ENCODE measurements around the gene LANCL3. TPM values are rescaled to one million over a fixed set of nuclear protein-coding genes. Genes with fewer than 3 reads are reported as not detected.

LANCL3 gene
- total RNA-seq, 4 donors from 2014 or later, result 2.3 to 3.7 (median 2.7) TPM

GRCh38 chrX:37613933-37614332 is 42.5 kb downstream of the LANCL3 start:
- 14% methylated on average over 1 of the region's 1 CpG; no CpG with 5 or more reads in 1 of the 2 donors for WGBS, 2 donors (ENCODE audit: low coverage in 1 of 2)
- H3K27me3 ChIP-seq, result no peaks in the 10 kb centered on the region
- no peaks in the 10 kb centered on the region for H3K36me3 ChIP-seq
- no peak overlapping the region for H3K4me3 ChIP-seq
- H3K4me1 ChIP-seq, result no peaks in the 10 kb centered on the region
- TF ChIP-seq EP300 (IDR thresholded peaks at IDR 0.05) (no peak), POLR2AphosphoS5 (IDR thresholded peaks at IDR 0.05) (no peak), POLR2A (IDR thresholded peaks at IDR 0.05) (no peak), CTCF (IDR thresholded peaks at IDR 0.05) (no peak)
- H3K9me3 ChIP-seq, result no peaks in the 10 kb centered on the region
- ATAC-seq, result no peak
- H3K27ac ChIP-seq, result no peak overlapping the region

DNA sequence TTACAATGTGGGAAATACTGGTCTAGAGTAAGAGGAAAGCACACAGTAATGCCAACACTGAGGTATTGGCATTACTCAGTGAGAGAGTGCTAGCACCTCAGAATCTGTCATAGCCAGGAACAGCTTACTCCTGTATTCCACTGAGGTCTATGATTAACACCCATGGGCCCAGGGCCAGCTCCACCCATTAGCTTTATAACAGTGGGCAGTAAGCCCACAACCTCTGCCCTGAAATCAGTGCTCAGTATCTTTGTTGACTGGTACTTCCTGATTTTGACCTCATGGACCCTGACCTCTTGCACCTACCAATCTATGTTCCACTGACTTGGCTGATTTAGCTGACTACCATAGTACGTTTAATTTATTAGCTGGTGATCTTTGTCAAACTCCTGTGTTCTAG is 56.1 kb downstream of the LANCL3 start:
- no peak overlapping the region for H3K4me3 ChIP-seq
- H3K27ac ChIP-seq, result no peak overlapping the region
- no peaks in the 10 kb centered on the region for H3K4me1 ChIP-seq
- TF ChIP-seq CTCF (IDR thresholded peaks at IDR 0.05) (no peak), POLR2A (IDR thresholded peaks at IDR 0.05) (no peak), POLR2AphosphoS5 (IDR thresholded peaks at IDR 0.05) (no peak), EP300 (IDR thresholded peaks at IDR 0.05) (no peak)
- no peaks in the 10 kb centered on the region for H3K9me3 ChIP-seq
- H3K36me3 ChIP-seq, result no peaks in the 10 kb centered on the region
- 89% methylated on average over 1 of the region's 1 CpG; no CpG with 5 or more reads in 1 of the 2 donors for WGBS, 2 donors (ENCODE audit: low coverage in 1 of 2)
- H3K27me3 ChIP-seq, result no peaks in the 10 kb centered on the region
- ATAC-seq, result no peak

DNA sequence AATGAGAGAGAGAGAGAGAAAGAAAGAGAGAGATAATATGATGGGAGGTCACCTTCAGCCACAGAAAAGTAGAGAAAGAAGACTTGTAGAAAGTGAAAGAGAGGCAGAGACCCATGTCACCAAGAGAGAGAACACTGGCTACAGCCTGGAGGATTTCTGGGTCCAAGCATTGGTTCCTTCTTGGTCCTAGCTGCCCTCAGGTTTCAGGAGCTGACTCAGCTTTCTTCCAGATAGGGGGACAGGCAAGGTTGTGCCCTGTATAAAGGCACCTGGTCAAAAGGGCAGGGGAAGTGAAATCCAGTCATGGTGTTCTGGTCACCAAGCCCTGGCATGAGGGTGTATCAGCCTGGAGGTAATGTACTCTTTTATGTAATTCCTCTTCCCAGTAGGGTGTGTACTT is 66.6 kb downstream of the LANCL3 start:
- no peak overlapping the region for H3K4me3 ChIP-seq
- no peaks in the 10 kb centered on the region for H3K36me3 ChIP-seq
- no peak overlapping the region for H3K27ac ChIP-seq
- no peak for ATAC-seq
- TF ChIP-seq CTCF (IDR thresholded peaks at IDR 0.05) (no peak), EP300 (IDR thresholded peaks at IDR 0.05) (no peak), POLR2A (IDR thresholded peaks at IDR 0.05) (no peak), POLR2AphosphoS5 (IDR thresholded peaks at IDR 0.05) (no peak)
- no peaks in the 10 kb centered on the region for H3K9me3 ChIP-seq
- H3K27me3 ChIP-seq, result no peaks in the 10 kb centered on the region
- H3K4me1 ChIP-seq, result no peaks in the 10 kb centered on the region

- Histone ChIP-seq H3K27me3 (no peaks in the 10 kb centered on the region), H3K36me3 (no peaks in the 10 kb centered on the region), H3K9me3 (no peaks in the 10 kb centered on the region), H3K4me1 (no peaks in the 10 kb centered on the region), H3K4me3 (no peak overlapping the region), H3K27ac (no peak overlapping the region)
- no peak for TF ChIP-seq CTCF (IDR thresholded peaks at IDR 0.05)
- no peak for TF ChIP-seq EP300 (IDR thresholded peaks at IDR 0.05)
- no peak for ATAC-seq
- WGBS, 2 donors (ENCODE audit: low coverage in 1 of 2), result 65 to 83% methylated on average over 1 to 2 of the region's 5 CpGs
Observed at GRCh38 chrX:37640142-37640541, 68.7 kb downstream of the LANCL3 start.

- 43 to 60% methylated on average over 1 of the region's 3 CpGs for WGBS, 2 donors (ENCODE audit: low coverage in 1 of 2)
- Histone ChIP-seq H3K4me1 (no peaks in the 10 kb centered on the region), H3K36me3 (no peaks in the 10 kb centered on the region), H3K9me3 (no peaks in the 10 kb centered on the region), H3K27ac (no peak overlapping the region), H3K4me3 (no peak overlapping the region), H3K27me3 (no peaks in the 10 kb centered on the region)
- no peak for TF ChIP-seq POLR2AphosphoS5 (IDR thresholded peaks at IDR 0.05)
- TF ChIP-seq EP300 (IDR thresholded peaks at IDR 0.05), result no peak
- TF ChIP-seq CTCF (IDR thresholded peaks at IDR 0.05), result no peak
- no peak for TF ChIP-seq POLR2A (IDR thresholded peaks at IDR 0.05)
- ATAC-seq, result no peak
Observed at GRCh38 chrX:37641859-37642258, 70.4 kb downstream of the LANCL3 start.
